Fibroblast of mammary gland (primary cell): ENCODE measurements around the gene DNPEP.

Source experiments
- DNase-seq: peaks from one replicate; pipeline ENCODE4 v3.0.0-alpha.2; 2010; ENCODE audit warnings: low read depth
- H3K4me3 ChIP-seq: 2 replicates; pipeline ENCODE4 v1.5.1; 2011; ENCODE audit warnings: low read depth, mild to moderate bottlenecking, low read length, moderate library complexity; ENCODE audit not compliant: control insufficient read depth
- TF ChIP-seq, protein P1 (sequence below): conservative IDR thresholded peaks from 2 replicates; pipeline ENCODE4 v1.5.1; 2011; ENCODE audit warnings: low read depth, low read length, inconsistent platforms; ENCODE audit not compliant: control insufficient read depth, insufficient read depth

Gene DNPEP

DNA sequence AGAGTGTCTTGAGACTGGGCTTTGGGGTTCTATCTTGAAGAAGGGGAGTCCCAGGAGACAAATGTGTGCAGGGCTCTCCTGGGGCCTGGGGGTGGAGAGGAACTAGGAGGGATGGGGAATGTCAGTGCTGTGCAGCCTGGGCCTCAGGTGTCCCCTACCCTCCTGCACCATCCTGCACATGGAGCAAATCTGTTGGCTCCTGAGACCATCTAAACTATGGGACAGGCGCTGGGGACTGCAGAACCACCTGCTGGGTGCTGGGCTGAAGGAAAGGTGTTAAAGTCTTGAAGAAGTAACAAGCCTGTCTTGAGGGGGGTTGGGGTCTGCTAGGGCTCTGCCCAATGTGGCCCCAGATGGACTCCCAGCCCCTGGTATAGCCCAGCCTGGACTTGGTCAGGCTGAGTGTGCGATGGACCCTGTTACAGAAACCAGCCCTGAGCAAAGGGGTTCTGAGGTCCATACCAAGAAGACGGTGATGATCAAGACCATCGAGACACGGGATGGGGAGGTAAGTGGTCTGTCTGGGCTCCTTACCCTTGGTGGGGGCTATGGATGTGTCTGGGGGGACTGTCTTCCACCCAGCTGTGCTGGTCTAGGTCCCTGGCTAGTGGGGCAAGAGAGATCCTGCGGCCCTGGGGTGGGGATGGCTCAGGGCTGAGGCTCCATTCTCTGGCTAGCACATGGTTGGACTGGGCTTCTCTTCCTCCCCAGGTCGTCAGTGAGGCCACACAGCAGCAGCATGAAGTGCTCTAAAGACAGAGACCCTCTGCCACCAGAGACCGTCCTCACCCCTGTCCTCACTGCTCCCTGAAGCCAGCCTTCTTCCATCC is 37.7 kb upstream of the DNPEP start:
- no peak overlapping the region for H3K4me3 ChIP-seq
- DNase-seq, result no peak
- TF ChIP-seq, protein P1, sequence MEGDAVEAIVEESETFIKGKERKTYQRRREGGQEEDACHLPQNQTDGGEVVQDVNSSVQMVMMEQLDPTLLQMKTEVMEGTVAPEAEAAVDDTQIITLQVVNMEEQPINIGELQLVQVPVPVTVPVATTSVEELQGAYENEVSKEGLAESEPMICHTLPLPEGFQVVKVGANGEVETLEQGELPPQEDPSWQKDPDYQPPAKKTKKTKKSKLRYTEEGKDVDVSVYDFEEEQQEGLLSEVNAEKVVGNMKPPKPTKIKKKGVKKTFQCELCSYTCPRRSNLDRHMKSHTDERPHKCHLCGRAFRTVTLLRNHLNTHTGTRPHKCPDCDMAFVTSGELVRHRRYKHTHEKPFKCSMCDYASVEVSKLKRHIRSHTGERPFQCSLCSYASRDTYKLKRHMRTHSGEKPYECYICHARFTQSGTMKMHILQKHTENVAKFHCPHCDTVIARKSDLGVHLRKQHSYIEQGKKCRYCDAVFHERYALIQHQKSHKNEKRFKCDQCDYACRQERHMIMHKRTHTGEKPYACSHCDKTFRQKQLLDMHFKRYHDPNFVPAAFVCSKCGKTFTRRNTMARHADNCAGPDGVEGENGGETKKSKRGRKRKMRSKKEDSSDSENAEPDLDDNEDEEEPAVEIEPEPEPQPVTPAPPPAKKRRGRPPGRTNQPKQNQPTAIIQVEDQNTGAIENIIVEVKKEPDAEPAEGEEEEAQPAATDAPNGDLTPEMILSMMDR, result no peak

GRCh38 chr2:219423652-219424377 is 36.1 kb upstream of the DNPEP start:
- no peak for DNase-seq
- no peak overlapping the region for H3K4me3 ChIP-seq
- TF ChIP-seq, protein P1, result no peak

DNA sequence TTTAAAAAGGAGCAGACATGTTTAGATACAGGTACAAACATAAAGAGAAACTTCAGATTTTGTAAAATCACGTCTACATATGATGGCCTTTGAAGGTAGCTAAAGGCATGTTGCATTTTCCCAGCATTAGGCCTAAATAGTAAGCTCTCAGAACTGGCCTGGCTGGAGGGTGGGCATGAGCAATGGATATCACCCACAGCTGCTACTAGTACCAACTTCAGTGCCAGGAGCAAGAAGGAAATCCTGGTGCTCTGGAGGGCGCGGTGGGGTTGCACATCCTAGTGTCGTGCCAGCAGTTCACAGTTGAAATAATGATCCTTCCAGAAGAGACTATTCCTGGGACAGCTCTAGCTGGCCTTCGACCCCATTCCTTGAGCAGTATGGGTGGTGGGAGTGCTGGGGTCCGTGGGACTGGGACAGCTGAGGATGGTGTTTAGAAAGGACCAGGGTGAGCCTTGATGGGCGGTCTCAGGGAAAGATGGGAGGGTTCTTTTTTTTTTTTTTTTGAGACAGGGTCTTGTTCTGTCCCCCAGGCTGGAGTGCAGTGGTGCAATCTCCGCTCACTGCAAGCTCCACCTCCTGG is 35.3 kb upstream of the DNPEP start:
- H3K4me3 ChIP-seq, result no peak overlapping the region
- no peak for DNase-seq
- TF ChIP-seq, protein P1, result no peak

DNA sequence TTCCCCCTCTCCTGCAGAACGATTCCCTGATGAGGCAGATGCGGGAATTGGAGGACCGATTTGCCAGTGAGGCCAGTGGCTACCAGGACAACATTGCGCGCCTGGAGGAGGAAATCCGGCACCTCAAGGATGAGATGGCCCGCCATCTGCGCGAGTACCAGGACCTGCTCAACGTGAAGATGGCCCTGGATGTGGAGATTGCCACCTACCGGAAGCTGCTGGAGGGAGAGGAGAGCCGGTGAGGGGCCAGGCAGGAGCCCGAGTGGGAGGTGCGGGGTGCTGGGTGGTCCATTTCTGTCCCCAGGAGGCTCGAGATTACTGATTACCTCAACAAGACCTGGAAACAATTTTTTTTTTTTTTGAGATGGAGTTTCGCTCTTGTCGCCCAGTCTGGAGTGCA is 33.6 kb upstream of the DNPEP start:
- no peak for DNase-seq
- H3K4me3 ChIP-seq, result no peak overlapping the region
- TF ChIP-seq, protein P1, result no peak

DNA sequence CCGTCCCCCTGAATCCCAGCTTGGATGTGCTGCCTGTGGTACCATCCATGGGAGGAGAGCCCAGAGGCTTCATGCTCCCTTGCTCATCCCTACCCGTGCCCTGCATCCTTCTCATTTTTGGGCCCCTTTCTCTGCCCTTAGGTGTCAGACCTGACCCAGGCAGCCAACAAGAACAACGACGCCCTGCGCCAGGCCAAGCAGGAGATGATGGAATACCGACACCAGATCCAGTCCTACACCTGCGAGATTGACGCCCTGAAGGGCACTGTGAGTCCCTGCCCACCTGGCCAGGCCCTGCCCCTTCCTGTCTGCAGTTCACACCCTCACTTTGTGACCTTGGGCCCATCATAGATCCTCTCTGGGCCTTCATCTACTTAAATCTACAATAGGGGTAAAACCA is 33.0 kb upstream of the DNPEP start:
- TF ChIP-seq, protein P1, result no peak
- H3K4me3 ChIP-seq, result no peak overlapping the region
- DNase-seq, result no peak

DNA sequence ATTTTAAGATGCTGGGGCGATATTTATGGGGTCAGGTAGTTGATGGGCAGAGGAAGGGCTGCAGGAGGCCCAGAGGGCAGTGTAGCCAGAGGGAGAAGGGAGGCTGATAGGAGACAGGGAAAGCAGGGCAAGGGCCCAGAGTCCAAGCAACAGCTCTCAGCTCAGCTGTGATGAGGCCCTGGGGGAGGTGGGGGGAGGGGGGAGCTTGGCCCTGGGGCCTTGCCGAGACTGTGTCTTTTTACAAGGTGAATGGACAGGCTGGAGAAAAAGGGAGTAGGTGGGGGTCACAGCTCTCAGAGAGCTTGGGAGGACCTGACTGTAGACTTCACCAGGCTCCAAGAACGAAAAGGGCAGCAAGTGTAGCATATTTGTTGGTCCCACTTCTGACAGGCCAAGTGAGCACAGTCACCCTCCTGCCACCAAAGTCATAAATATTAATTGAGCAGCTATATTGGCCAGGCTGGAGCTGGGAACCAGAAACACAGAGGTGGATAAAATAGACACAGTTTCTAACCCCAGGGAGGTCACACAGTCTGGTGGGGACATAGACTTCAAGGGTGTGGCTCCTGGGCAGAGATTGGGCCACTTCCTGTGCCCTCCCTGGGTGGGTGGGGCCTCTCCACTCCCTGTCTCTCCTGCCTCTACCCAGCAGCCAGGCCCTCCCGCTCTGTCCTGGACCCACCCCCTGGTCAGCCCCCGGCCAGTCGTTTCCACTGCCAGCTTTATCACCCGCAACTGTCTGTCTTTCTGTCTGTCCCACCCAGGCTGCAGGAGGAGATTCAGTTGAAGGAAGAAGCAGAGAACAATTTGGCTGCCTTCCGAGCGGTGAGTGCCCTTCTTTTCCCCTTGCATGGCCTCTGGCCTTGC is 31.9 kb upstream of the DNPEP start:
- no peak overlapping the region for H3K4me3 ChIP-seq
- DNase-seq, result no peak
- TF ChIP-seq, protein P1, result no peak
